Sigmoid colon (tissue), 7 donors: ENCODE results near the gene SYCE1. TPM values are rescaled to one million over a fixed set of nuclear protein-coding genes. Genes with fewer than 3 reads are reported as not detected.

Experiments used
- DNase-seq: peaks from one replicate; pipeline ENCODE4 v3.0.0-alpha.2; 2019
- H3K27ac ChIP-seq, 4 donors: fragments of 200-600 bp; sonication (generic); one replicate each; pipeline ENCODE4 v1.5.1; 2016 to 2019; ENCODE audit warnings: mild to moderate bottlenecking in 1 of 4
- H3K27me3 ChIP-seq, 3 donors: fragments of 200-600 bp; sonication (generic); one replicate each; pipeline ENCODE4 v1.5.1; 2019; ENCODE audit warnings: mild to moderate bottlenecking in 1 of 3
- H3K36me3 ChIP-seq, 4 donors: fragments of 200-600 bp; sonication (generic); one replicate each; pipeline ENCODE4 v1.5.1; 2016 to 2019
- H3K4me1 ChIP-seq, 4 donors: fragments of 200-600 bp; sonication (generic); one replicate each; pipeline ENCODE4 v1.5.1; 2017 to 2019
- H3K4me3 ChIP-seq, 4 donors: fragments of 200-600 bp; sonication (generic); one replicate each; pipeline ENCODE4 v1.5.1; 2017 to 2019; ENCODE audit warnings: mild to moderate bottlenecking in 2 of 4, moderate library complexity in 1 of 4
- H3K9me3 ChIP-seq, 4 donors: fragments of 200-600 bp in 3 of 4; sonication (generic) in 3 of 4; one replicate each; pipeline versions ENCODE4 v1.5.1 to v1.6.1; 2013 to 2019
- EP300 ChIP-seq, 4 donors: sonication (generic); formaldehyde crosslinking; IDR thresholded peaks; one replicate each; pipeline ENCODE4 v1.6.1; 2017; ENCODE audit warnings: antibody characterized with exemption in 4 of 4
- POLR2A ChIP-seq, 2 donors: fragments of 450-650 bp; IDR thresholded peaks; one replicate each; pipeline ENCODE4 v1.6.1; 2016; ENCODE audit warnings: antibody characterized with exemption in 2 of 2, mild to moderate bottlenecking in 2 of 2, moderate library complexity in 2 of 2
- POLR2AphosphoS5 ChIP-seq, 4 donors: sonication (generic); formaldehyde crosslinking; IDR thresholded peaks; one replicate each; pipeline ENCODE4 v1.6.1; 2017; ENCODE audit warnings: antibody characterized with exemption in 4 of 4
- WGBS, 2 donors: extraction: QIAGEN DNeasy Blood & Tissue Kit; methylation state at CpG; one replicate each; pipeline ENCODE4 v1.1.7; 2013; 5-methylcytosine and 5-hydroxymethylcytosine counted together
- intact Hi-C: fragments of 100-400 bp; cut with DNase I; formaldehyde crosslinking; loops from one replicate; pipeline ENCODE4 v1.15.1; 2023
- polyA plus RNA-seq, 3 donors: library from polyadenylated mRNA; stranded (reverse); fragments of 200-250 nt; gene quantifications; one replicate each; pipeline ENCODE4 v1.2.3, GENCODE V29; 2013
- total RNA-seq, 4 donors: library from RNA; depleted of rRNA; stranded (reverse); fragments of >200 nt; gene quantifications; one replicate each; pipeline ENCODE4 v1.1.0, GENCODE V29; 2016
- TF ChIP-seq, protein P1 (sequence below), 4 experiments: fragments of 450-650 bp in 3 of 4; fragments of 200-600 bp in 1 of 4; IDR thresholded peaks; one replicate each; pipeline ENCODE4 v1.5.1; 2016 to 2019; ENCODE audit warnings: antibody characterized with exemption in 4 of 4, mild to moderate bottlenecking in 3 of 4, moderate library complexity in 2 of 4
- donor health status: healthy with polysubstance abuse.
- donor health status: Bipolar disorder and iron deficiency.
- donor health status: healthy.

Gene SYCE1
- total and polyA plus RNA-seq, 7 donors = 0.15 to 6.1 (median 1.2) TPM; not detected in 4

DNA sequence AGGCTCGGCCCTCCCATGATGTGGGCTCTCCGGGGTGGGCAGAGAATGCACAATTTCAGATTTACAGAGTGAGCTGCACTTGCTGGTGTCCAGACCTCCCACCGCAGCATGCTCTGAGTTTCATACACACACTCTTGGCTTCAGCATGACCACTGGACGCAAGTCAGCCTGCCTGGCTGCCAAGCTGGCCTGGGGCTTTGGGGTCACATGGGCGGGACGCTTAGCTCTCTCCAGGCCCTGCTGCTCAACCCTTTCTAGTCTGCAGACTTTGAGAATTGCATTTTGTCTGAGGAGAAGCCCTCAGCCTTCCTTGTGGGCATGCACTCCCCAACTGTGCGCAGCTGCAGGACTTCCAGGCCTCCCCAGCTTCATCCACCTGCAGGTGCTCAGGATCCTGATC is 32.5 kb downstream of the SYCE1 start:
- no peak overlapping the region for H3K27ac ChIP-seq
- no peak overlapping the region for H3K4me3 ChIP-seq
- DNase-seq = no peak
- WGBS, 2 donors = 82 to 84% methylated on average over 7 of the region's 7 CpGs
- intact Hi-C loops = no loop called here
- TF ChIP-seq POLR2A (IDR thresholded peaks at IDR 0.05) (no peak), POLR2AphosphoS5 (IDR thresholded peaks at IDR 0.05) (no peak), EP300 (IDR thresholded peaks at IDR 0.05) (no peak)
- TF ChIP-seq, protein P1, sequence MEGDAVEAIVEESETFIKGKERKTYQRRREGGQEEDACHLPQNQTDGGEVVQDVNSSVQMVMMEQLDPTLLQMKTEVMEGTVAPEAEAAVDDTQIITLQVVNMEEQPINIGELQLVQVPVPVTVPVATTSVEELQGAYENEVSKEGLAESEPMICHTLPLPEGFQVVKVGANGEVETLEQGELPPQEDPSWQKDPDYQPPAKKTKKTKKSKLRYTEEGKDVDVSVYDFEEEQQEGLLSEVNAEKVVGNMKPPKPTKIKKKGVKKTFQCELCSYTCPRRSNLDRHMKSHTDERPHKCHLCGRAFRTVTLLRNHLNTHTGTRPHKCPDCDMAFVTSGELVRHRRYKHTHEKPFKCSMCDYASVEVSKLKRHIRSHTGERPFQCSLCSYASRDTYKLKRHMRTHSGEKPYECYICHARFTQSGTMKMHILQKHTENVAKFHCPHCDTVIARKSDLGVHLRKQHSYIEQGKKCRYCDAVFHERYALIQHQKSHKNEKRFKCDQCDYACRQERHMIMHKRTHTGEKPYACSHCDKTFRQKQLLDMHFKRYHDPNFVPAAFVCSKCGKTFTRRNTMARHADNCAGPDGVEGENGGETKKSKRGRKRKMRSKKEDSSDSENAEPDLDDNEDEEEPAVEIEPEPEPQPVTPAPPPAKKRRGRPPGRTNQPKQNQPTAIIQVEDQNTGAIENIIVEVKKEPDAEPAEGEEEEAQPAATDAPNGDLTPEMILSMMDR (IDR thresholded peaks at IDR 0.05) = no peak
- no peaks in the 10 kb centered on the region for H3K9me3 ChIP-seq
- peaks cover 0 to 18% (median 13%) of the 10 kb centered on the region in 4 donors for H3K4me1 ChIP-seq
- peaks cover 0 to 17% (median 0%) of the 10 kb centered on the region in 4 donors for H3K36me3 ChIP-seq
- peaks cover 7 to 28% (median 20%) of the 10 kb centered on the region in 3 donors for H3K27me3 ChIP-seq

DNA sequence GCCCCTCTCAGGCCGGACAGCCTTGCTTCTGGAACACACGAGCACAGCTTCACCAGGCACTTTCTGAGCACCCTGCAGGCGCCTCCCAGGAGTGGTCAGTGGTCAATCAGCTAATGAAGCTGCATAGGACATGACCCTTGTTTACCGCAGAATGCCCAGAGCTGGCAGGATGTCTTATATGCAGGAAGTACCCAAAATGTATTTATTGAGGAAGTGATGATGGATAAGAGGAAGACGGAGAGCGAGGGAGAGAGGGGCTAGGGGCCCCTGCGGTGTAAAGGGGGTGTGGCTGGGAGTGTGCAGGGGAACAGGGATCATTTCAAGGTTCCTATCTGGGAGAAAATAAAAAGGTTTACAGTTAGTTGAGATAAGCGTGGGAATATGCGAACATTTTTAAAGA is 34.9 kb downstream of the SYCE1 start:
- Histone ChIP-seq H3K4me1 (peaks cover 0 to 23% (median 18%) of the 10 kb centered on the region in 4 donors), H3K27ac (no peak overlapping the region), H3K9me3 (no peaks in the 10 kb centered on the region), H3K4me3 (no peak overlapping the region), H3K27me3 (peaks cover 13 to 47% (median 31%) of the 10 kb centered on the region in 3 donors), H3K36me3 (peaks cover 0 to 7% (median 0%) of the 10 kb centered on the region in 4 donors)
- intact Hi-C loops = no loop called here
- 25 to 33% methylated on average over 9 of the region's 9 CpGs for WGBS, 2 donors
- no peak for DNase-seq
- TF ChIP-seq POLR2A (IDR thresholded peaks at IDR 0.05) (no peak), EP300 (IDR thresholded peaks at IDR 0.05) (no peak), POLR2AphosphoS5 (IDR thresholded peaks at IDR 0.05) (no peak)
- TF ChIP-seq, protein P1 (IDR thresholded peaks at IDR 0.05) = no peak

DNA sequence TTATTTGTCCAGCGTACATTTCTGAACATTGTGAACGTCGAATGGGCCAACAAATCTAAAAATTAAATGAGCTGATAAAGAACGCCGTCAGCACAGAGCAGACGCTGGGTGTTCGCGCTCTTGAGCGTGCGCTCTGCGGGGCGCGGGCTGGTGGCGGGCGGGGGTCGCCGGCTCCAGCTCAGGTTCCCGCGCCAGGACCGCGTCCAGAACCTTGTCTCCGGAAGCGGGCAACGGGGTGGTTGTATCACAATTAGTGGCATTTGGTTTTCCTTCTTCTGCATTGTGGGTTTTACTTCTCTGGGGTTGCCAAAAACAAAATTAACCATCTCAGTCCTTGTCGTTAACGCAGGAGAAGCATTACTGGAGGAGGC is 35.8 kb downstream of the SYCE1 start:
- H3K27ac ChIP-seq = no peak overlapping the region
- DNase-seq = no peak
- H3K9me3 ChIP-seq = no peaks in the 10 kb centered on the region
- peaks cover 0 to 7% (median 0%) of the 10 kb centered on the region in 4 donors for H3K36me3 ChIP-seq
- 15 to 37% methylated on average over 26 of the region's 26 CpGs for WGBS, 2 donors
- intact Hi-C loops = no loop called here
- peaks cover 13 to 47% (median 31%) of the 10 kb centered on the region in 3 donors for H3K27me3 ChIP-seq
- TF ChIP-seq, protein P1 (IDR thresholded peaks at IDR 0.05) = no peak
- no peak for TF ChIP-seq POLR2AphosphoS5 (IDR thresholded peaks at IDR 0.05)
- no peak for TF ChIP-seq POLR2A (IDR thresholded peaks at IDR 0.05)
- TF ChIP-seq EP300 (IDR thresholded peaks at IDR 0.05) = no peak
- peak overlapping the region in 1 of 4 donors; percentile 29 for H3K4me3 ChIP-seq
- H3K4me1 ChIP-seq = peaks cover 0 to 23% (median 18%) of the 10 kb centered on the region in 4 donors

DNA sequence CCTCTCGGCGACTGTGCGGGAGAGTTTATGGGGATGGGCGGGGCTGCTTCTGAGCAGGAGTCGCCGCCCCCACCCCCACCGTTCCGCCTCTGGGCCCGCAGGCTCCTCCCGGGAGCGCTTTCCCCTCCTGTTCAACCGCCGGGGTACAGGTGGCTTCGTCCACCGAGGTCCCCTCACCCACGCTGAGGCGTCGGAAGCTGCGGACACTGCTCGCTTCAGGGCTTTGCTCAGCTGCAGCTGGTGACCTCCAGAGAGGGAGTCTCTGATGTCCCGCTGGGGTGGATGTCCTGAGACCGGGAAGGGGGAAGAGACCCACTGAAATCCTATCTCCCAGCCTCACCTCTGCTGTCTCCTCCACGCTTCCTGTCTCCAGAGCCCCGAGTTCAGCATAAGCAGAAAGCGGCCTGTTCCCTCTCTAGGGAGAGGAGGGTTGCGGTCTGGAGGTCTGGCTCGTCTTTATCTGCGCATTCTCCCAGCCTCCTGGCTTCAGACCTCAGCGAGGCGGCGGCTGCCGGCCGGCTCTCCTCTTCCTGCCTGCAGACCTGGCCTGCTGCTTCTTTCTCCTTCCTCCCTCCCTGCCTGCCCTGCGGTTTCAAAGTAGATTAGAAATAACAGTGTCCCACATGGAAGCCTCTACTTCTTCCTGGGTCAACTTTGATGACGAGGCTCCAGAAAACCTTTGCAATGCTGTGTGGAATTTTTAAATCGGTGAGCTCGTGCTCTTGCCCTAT is 36.4 kb downstream of the SYCE1 start:
- Histone ChIP-seq H3K36me3 (peaks cover 0 to 7% (median 0%) of the 10 kb centered on the region in 4 donors), H3K4me3 (peak overlapping the region in 3 of 4 donors; percentile 20 to 32 (median 29)), H3K4me1 (peaks cover 0 to 23% (median 18%) of the 10 kb centered on the region in 4 donors), H3K27me3 (peaks cover 13 to 47% (median 31%) of the 10 kb centered on the region in 3 donors), H3K9me3 (peaks cover 0 to 4% (median 0%) of the 10 kb centered on the region in 4 donors), H3K27ac (no peak overlapping the region)
- WGBS, 2 donors = 8% methylated on average over 37 of the region's 37 CpGs
- TF ChIP-seq EP300 (IDR thresholded peaks at IDR 0.05) = no peak
- no peak for TF ChIP-seq POLR2A (IDR thresholded peaks at IDR 0.05)
- TF ChIP-seq POLR2AphosphoS5 (IDR thresholded peaks at IDR 0.05) = no peak
- TF ChIP-seq, protein P1 (IDR thresholded peaks at IDR 0.05) = no peak
- no peak for DNase-seq
- intact Hi-C loops = no loop called here
